Fibroblast of lung (primary cell): ENCODE data around the gene NEUROG1. TPM values are rescaled to one million over a fixed set of nuclear protein-coding genes. Genes with fewer than 3 reads are reported as not detected.
A peak's percentile ranks its signal among the peaks of the same experiment; 100 is the strongest.

ENCODE experiments used
- DNase-seq, 2 donors: peaks; one replicate each; pipeline versions ENCODE4 v3.0.0 to v3.0.0-alpha.2; 2010; ENCODE audit warnings: low read depth in 2 of 2
- H2AFZ ChIP-seq: 2 replicates; pipeline ENCODE4 v1.5.1; 2012; ENCODE audit warnings: low read length, control low read depth, inconsistent platforms
- H3K27ac ChIP-seq: 2 replicates; pipeline ENCODE4 v1.5.1; 2011; ENCODE audit warnings: low read length, control low read depth; ENCODE audit not compliant: insufficient read depth
- H3K27me3 ChIP-seq: 2 replicates; pipeline ENCODE4 v1.5.1; 2011; ENCODE audit warnings: mild to moderate bottlenecking, low read length; ENCODE audit not compliant: control insufficient read depth, insufficient read depth
- H3K36me3 ChIP-seq: 2 replicates; pipeline ENCODE4 v1.5.1; 2011; ENCODE audit warnings: low read length; ENCODE audit not compliant: control insufficient read depth, insufficient read depth
- H3K4me1 ChIP-seq: 2 replicates; pipeline ENCODE4 v1.5.1; 2011; ENCODE audit warnings: low read length; ENCODE audit not compliant: control insufficient read depth, insufficient read depth; ENCODE audit errors: extremely low read depth
- H3K4me2 ChIP-seq: 2 replicates; pipeline ENCODE4 v1.5.1; 2011; ENCODE audit warnings: low read length, control low read depth; ENCODE audit not compliant: insufficient read depth; ENCODE audit errors: extremely low read depth
- H3K4me3 ChIP-seq, 4 experiments: fragments of 200-600 bp in 1 of 4; sonication (generic) in 1 of 4; replicated peaks in 1 of 4; 2 replicates each; pipeline ENCODE4 v1.5.1; 2011 to 2016; ENCODE audit warnings: low read length in 4 of 4, low read depth in 3 of 4, mild to moderate bottlenecking in 3 of 4, control low read depth in 2 of 4, inconsistent platforms in 1 of 4, mixed read lengths in 1 of 4; ENCODE audit not compliant: insufficient read depth in 1 of 4; ENCODE audit errors: control extremely low read depth in 1 of 4
- H3K79me2 ChIP-seq: 2 replicates; pipeline ENCODE4 v1.5.1; 2012; ENCODE audit warnings: mild to moderate bottlenecking, low read length, inconsistent platforms; ENCODE audit not compliant: control insufficient read depth, insufficient read depth
- H3K9ac ChIP-seq: 2 replicates; pipeline ENCODE4 v1.5.1; 2011; ENCODE audit warnings: mild to moderate bottlenecking, low read length, control low read depth; ENCODE audit not compliant: insufficient read depth
- H3K9me3 ChIP-seq: 2 replicates; pipeline ENCODE4 v1.5.1; 2012; ENCODE audit warnings: low read depth, low read length; ENCODE audit not compliant: control insufficient read depth, insufficient read depth
- H4K20me1 ChIP-seq: 2 replicates; pipeline ENCODE4 v1.5.1; 2011; ENCODE audit warnings: low read length; ENCODE audit not compliant: control insufficient read depth, insufficient read depth; ENCODE audit errors: extremely low read depth
- EZH2 ChIP-seq: IDR thresholded peaks from 2 replicates; pipeline ENCODE4 v1.5.1; 2012; ENCODE audit warnings: low read length, control low read depth, mild to moderate bottlenecking; ENCODE audit errors: missing control alignments
- polyA minus RNA-seq: library from RNA; depleted of rRNA, polyadenylated mRNA; stranded (reverse); fragments of >200 nt; gene quantifications from 2 replicates; pipeline ENCODE4 v1.2.3, GENCODE V29; 2011; ENCODE audit warnings: low replicate concordance
- polyA plus RNA-seq, 2 donors: library from polyadenylated mRNA; depleted of rRNA in 1 of 2; stranded (reverse) in 1 of 2; unstranded in 1 of 2; fragments of >200 nt; gene quantifications; 2 replicates each; pipeline ENCODE4 v1.2.1, GENCODE V29; 2011 to 2012; ENCODE audit warnings: missing spikeins in 1 of 2
- total RNA-seq: library from RNA; depleted of rRNA; stranded (reverse); fragments of >200 nt; gene quantifications from 2 replicates; pipeline ENCODE4 v1.2.1, GENCODE V29; 2014
- TF ChIP-seq, protein P1 (sequence below), 2 donors: IDR thresholded peaks in 1 of 2; conservative IDR thresholded peaks in 1 of 2; 1 replicate in 1 of 2; 2 replicates in 1 of 2; pipeline ENCODE4 v1.5.1; 2011 to 2012; ENCODE audit warnings: low read length in 2 of 2, control low read depth in 1 of 2, inconsistent platforms in 1 of 2, low read depth in 1 of 2, mild to moderate bottlenecking in 1 of 2

Gene NEUROG1, protein sequence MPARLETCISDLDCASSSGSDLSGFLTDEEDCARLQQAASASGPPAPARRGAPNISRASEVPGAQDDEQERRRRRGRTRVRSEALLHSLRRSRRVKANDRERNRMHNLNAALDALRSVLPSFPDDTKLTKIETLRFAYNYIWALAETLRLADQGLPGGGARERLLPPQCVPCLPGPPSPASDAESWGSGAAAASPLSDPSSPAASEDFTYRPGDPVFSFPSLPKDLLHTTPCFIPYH
- total RNA-seq: not detected in 2 replicates
- not detected in 2 replicates for polyA plus RNA-seq
- not detected in 2 replicates for polyA plus RNA-seq (2012)
- polyA minus RNA-seq: not detected in 2 replicates

DNA sequence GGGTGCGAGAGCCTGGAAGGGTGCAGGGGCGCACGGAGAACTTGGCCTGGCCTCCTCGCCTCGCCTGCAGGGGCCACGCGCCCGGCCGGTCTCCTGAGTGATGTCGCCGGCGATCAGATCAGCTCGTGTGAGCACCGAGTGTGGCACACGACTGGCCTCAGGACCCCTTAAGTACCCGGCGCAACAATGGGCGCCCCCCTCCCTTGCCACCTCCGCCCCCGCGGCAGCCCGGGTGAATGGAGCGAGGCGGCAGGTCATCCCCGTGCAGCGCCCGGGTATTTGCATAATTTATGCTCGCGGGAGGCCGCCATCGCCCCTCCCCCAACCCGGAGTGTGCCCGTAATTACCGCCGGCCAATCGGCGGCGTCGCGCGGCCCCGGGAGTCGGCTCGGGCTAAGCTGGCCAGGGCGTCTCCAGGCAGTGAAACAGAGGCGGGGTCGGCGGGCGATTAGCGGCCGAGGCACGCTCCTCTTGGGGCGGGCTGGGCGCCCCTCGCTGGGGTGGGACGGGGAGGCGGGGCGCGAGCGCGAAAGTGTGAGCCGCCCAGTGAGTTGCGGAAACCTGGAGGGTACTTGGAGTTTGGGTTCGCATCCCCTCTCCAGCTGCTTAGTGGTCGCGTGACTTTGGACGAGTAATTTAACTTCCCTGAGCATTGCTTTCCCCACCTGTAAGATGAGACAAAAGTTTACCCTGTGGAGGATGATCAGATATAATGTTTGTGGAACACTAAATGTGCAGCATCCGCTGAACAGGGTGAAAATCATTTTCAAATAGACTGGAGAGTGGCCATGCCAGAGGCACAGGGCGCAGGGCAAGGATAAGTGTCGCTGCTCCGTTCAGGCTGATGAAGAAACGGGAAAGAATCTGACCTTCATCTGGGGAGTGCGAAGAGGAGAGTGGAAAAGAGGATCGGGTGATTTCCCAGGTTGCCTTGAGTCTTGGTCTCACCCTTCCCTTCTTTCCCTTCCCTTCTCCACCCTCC, at the start of gene NEUROG1:
Gene NEUROG1 (minus strand): TSS at position 145 of the 982 bp plus-strand sequence. CDS start 274 bp downstream, outside the sequence.
- H3K4me1 ChIP-seq: no peaks in the 10 kb centered on the region
- no peak within 1 kb of the TSS for H3K27ac ChIP-seq
- no peak within 1 kb of the TSS for H3K4me3 ChIP-seq
- H3K79me2 ChIP-seq: no peaks in the 10 kb centered on the region
- H2AFZ ChIP-seq: no peak within 1 kb of the TSS
- H3K9ac ChIP-seq: no peak within 1 kb of the TSS
- no peak for DNase-seq
- H3K4me2 ChIP-seq: no peak within 1 kb of the TSS
- peaks cover 43% of the 10 kb centered on the region for H3K27me3 ChIP-seq
- no peaks in the 10 kb centered on the region for H4K20me1 ChIP-seq
- TF ChIP-seq EZH2: peak; percentile 79
- TF ChIP-seq, protein P1, sequence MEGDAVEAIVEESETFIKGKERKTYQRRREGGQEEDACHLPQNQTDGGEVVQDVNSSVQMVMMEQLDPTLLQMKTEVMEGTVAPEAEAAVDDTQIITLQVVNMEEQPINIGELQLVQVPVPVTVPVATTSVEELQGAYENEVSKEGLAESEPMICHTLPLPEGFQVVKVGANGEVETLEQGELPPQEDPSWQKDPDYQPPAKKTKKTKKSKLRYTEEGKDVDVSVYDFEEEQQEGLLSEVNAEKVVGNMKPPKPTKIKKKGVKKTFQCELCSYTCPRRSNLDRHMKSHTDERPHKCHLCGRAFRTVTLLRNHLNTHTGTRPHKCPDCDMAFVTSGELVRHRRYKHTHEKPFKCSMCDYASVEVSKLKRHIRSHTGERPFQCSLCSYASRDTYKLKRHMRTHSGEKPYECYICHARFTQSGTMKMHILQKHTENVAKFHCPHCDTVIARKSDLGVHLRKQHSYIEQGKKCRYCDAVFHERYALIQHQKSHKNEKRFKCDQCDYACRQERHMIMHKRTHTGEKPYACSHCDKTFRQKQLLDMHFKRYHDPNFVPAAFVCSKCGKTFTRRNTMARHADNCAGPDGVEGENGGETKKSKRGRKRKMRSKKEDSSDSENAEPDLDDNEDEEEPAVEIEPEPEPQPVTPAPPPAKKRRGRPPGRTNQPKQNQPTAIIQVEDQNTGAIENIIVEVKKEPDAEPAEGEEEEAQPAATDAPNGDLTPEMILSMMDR (conservative IDR thresholded peaks at IDR 0.05 in 1 of 2, IDR thresholded peaks at IDR 0.05 in 1 of 2; ENCODE audit: low read depth in 1 of 2, low read length in 2 of 2): no peak
- H3K9me3 ChIP-seq: no peaks in the 10 kb centered on the region
- no peaks in the 10 kb centered on the region for H3K36me3 ChIP-seq

DNA sequence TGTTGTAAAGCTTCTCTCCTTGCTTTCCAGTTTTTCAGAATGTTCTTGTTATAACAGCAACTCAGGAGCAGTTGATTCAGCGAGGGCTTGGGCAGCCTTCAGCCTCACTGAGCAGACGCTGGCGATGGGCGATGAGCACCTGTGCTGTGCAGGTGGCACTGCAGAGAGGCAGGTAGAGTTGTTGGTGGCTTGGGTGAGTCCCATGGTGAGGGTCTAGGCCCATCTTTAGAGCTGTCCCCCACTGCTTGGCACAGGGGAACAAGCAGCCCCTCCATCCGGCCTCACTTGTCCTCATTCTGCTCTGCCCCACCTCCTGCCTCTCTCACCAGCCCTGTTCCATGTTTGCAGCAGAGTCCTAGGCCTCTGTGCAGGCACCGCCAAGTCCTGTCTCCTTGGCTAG, 49.2 kb upstream of the NEUROG1 start:
- no peak overlapping the region for H3K9ac ChIP-seq
- H2AFZ ChIP-seq: no peak overlapping the region
- H3K4me2 ChIP-seq: no peak overlapping the region
- H3K4me3 ChIP-seq: no peak overlapping the region
- no peaks in the 10 kb centered on the region for H3K79me2 ChIP-seq
- H4K20me1 ChIP-seq: no peaks in the 10 kb centered on the region
- H3K4me1 ChIP-seq: no peaks in the 10 kb centered on the region
- H3K36me3 ChIP-seq: no peaks in the 10 kb centered on the region
- peaks cover 3% of the 10 kb centered on the region for H3K27me3 ChIP-seq
- H3K27ac ChIP-seq: no peak overlapping the region
- DNase-seq: no peak
- TF ChIP-seq EZH2: no peak
- TF ChIP-seq, protein P1 (conservative IDR thresholded peaks at IDR 0.05 in 1 of 2, IDR thresholded peaks at IDR 0.05 in 1 of 2; ENCODE audit: low read depth in 1 of 2, low read length in 2 of 2): no peak
- H3K9me3 ChIP-seq: no peaks in the 10 kb centered on the region

DNA sequence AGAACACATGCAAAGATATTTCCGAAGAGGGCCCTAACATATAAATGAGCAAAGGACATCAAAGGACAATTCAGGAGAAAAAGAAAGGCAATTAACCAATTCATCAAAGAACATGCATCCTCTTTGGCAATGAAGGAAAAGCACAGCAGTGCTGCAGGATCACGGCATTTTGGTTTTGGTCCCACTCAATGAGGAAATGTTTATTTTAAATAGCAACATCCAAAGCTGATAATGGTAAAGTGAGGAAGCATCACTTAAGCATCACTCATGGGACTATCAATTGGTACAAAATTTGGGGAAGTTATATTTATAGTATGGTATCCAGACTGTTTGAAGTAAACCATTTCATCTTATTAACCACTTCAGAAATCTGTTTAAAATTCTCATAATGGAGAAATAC, 48.5 kb upstream of the NEUROG1 start:
- no peaks in the 10 kb centered on the region for H3K9me3 ChIP-seq
- no peaks in the 10 kb centered on the region for H3K36me3 ChIP-seq
- no peak for TF ChIP-seq EZH2
- TF ChIP-seq, protein P1 (conservative IDR thresholded peaks at IDR 0.05 in 1 of 2, IDR thresholded peaks at IDR 0.05 in 1 of 2; ENCODE audit: low read depth in 1 of 2, low read length in 2 of 2): no peak
- H3K27me3 ChIP-seq: peaks cover 8% of the 10 kb centered on the region
- H3K27ac ChIP-seq: no peak overlapping the region
- DNase-seq: no peak
- no peak overlapping the region for H3K9ac ChIP-seq
- H3K79me2 ChIP-seq: no peaks in the 10 kb centered on the region
- H4K20me1 ChIP-seq: no peaks in the 10 kb centered on the region
- H3K4me1 ChIP-seq: no peaks in the 10 kb centered on the region
- H3K4me3 ChIP-seq: no peak overlapping the region
- no peak overlapping the region for H3K4me2 ChIP-seq
- no peak overlapping the region for H2AFZ ChIP-seq
